Gastroesophageal sphincter (tissue), 4 donors: ENCODE measurements around the gene SLC25A6. TPM values are rescaled to one million over a fixed set of nuclear protein-coding genes. Genes with fewer than 3 reads are reported as not detected.

ENCODE experiments used
- ATAC-seq: fragments of 150-250 bp; one replicate; pipeline ENCODE4 v1.9.1; 2016; ENCODE audit warnings: mild to moderate bottlenecking, moderate library complexity
- H3K27ac ChIP-seq, 4 donors: fragments of 200-600 bp; sonication (generic) in 3 of 4; 1 replicate in 3 of 4; 2 replicates in 1 of 4; pipeline ENCODE4 v1.5.1; 2016 to 2019
- H3K27me3 ChIP-seq: fragments of 200-600 bp; sonication (generic); one replicate; pipeline ENCODE4 v1.5.1; 2019
- H3K36me3 ChIP-seq, 2 donors: fragments of 200-600 bp; sonication (generic); one replicate each; pipeline ENCODE4 v1.5.1; 2019; ENCODE audit warnings: control low read depth in 1 of 2
- H3K4me1 ChIP-seq, 3 donors: fragments of 200-600 bp; sonication (generic); 1 replicate in 2 of 3; 2 replicates in 1 of 3; pipeline ENCODE4 v1.5.1; 2016 to 2019; ENCODE audit warnings: control low read depth in 2 of 3
- H3K4me3 ChIP-seq, 2 donors: fragments of 200-600 bp; sonication (generic); one replicate each; pipeline ENCODE4 v1.5.1; 2019; ENCODE audit warnings: mild to moderate bottlenecking in 1 of 2, moderate library complexity in 1 of 2
- H3K9me3 ChIP-seq, 3 donors: fragments of 200-600 bp; sonication (generic); one replicate each; pipeline ENCODE4 v1.5.1; 2017 to 2019; ENCODE audit warnings: control low read depth in 2 of 3
- CTCF ChIP-seq, 4 experiments: fragments of 200-600 bp in 2 of 4; fragments of 450-650 bp in 2 of 4; sonication (generic) in 1 of 4; IDR thresholded peaks; one replicate each; pipeline ENCODE4 v1.5.1; 2017 to 2019; ENCODE audit warnings: antibody characterized with exemption in 4 of 4, mild to moderate bottlenecking in 2 of 4, moderate library complexity in 2 of 4
- EP300 ChIP-seq: sonication (generic); formaldehyde crosslinking; IDR thresholded peaks from one replicate; pipeline ENCODE4 v1.6.1; 2017; ENCODE audit warnings: antibody characterized with exemption, mild to moderate bottlenecking
- POLR2A ChIP-seq, 2 donors: fragments of 450-650 bp; IDR thresholded peaks; one replicate each; pipeline ENCODE4 v1.6.1; 2017; ENCODE audit warnings: antibody characterized with exemption in 2 of 2, mild to moderate bottlenecking in 2 of 2, moderate library complexity in 1 of 2
- POLR2AphosphoS5 ChIP-seq: sonication (generic); formaldehyde crosslinking; IDR thresholded peaks from one replicate; pipeline ENCODE4 v1.6.1; 2017; ENCODE audit warnings: antibody characterized with exemption
- WGBS, 2 donors: methylation state at CpG; one replicate each; pipeline ENCODE4 v1.1.5; 2018; ENCODE audit warnings: low coverage in 1 of 2; 5-methylcytosine and 5-hydroxymethylcytosine counted together
- total RNA-seq, 4 donors: library from RNA; depleted of rRNA; stranded (reverse); fragments of >200 nt; gene quantifications; one replicate each; pipeline ENCODE4 v1.1.0, GENCODE V29; 2016

SLC25A6 gene
- total RNA-seq, result 100 to 1,000 TPM; 204 to 408 (median 268) TPM

- peak; percentile 97 for ATAC-seq
- Histone ChIP-seq H3K27ac (peak within 1 kb of the TSS; percentile 92 to 100 (median 99)), H3K9me3 (no peaks in the 10 kb centered on the region), H3K27me3 (no peaks in the 10 kb centered on the region), H3K4me1 (peaks cover 3 to 69% (median 36%) of the 10 kb centered on the region in 3 donors), H3K36me3 (peaks cover 0 to 50% of the 10 kb centered on the region in 2 donors), H3K4me3 (peak within 1 kb of the TSS; percentile 77 to 87)
- TF ChIP-seq POLR2AphosphoS5 (peak; percentile 89), CTCF (IDR thresholded peaks at IDR 0.05) (peak in 2 of 4 experiments; percentile 45 to 50), POLR2A (IDR thresholded peaks at IDR 0.05) (peak; percentile 92 to 94), EP300 (no peak)
- WGBS, 2 donors, result no CpG with 5 or more reads among the region's 90 CpGs
Observed at GRCh38 chrX:1391707-1392375, at the start of gene SLC25A6. Gene SLC25A6 (minus strand): TSS chrX:1392113. CDS start chrX:1392009, 104 bp downstream.

GRCh38 chrX:1440506-1440905 is 48.6 kb upstream of the SLC25A6 start:
- H3K4me1 ChIP-seq, result no peaks in the 10 kb centered on the region
- no peaks in the 10 kb centered on the region for H3K9me3 ChIP-seq
- no peak for ATAC-seq
- no peaks in the 10 kb centered on the region for H3K27me3 ChIP-seq
- no peak overlapping the region for H3K27ac ChIP-seq
- peaks cover 0 to 71% of the 10 kb centered on the region in 2 donors for H3K36me3 ChIP-seq
- no peak overlapping the region for H3K4me3 ChIP-seq
- TF ChIP-seq CTCF (IDR thresholded peaks at IDR 0.05) (no peak), EP300 (no peak), POLR2A (IDR thresholded peaks at IDR 0.05) (no peak), POLR2AphosphoS5 (no peak)
- 95 to 98% methylated on average over 6 of the region's 6 CpGs for WGBS, 2 donors

GRCh38 chrX:1435241-1435895 is 43.5 kb upstream of the SLC25A6 start:
- Histone ChIP-seq H3K4me1 (no peaks in the 10 kb centered on the region), H3K9me3 (no peaks in the 10 kb centered on the region), H3K4me3 (no peak overlapping the region), H3K27me3 (no peaks in the 10 kb centered on the region), H3K27ac (no peak overlapping the region), H3K36me3 (peaks cover 0 to 88% of the 10 kb centered on the region in 2 donors)
- TF ChIP-seq POLR2A (IDR thresholded peaks at IDR 0.05), result no peak
- no peak for TF ChIP-seq POLR2AphosphoS5
- TF ChIP-seq EP300, result no peak
- no peak for TF ChIP-seq CTCF (IDR thresholded peaks at IDR 0.05)
- 100% methylated on average over 3 of the region's 20 CpGs; no CpG with 5 or more reads in 1 of the 2 donors for WGBS, 2 donors
- ATAC-seq, result no peak

- no peak for ATAC-seq
- Histone ChIP-seq H3K27ac (no peak overlapping the region), H3K36me3 (peaks cover 0 to 88% of the 10 kb centered on the region in 2 donors), H3K27me3 (no peaks in the 10 kb centered on the region), H3K4me3 (no peak overlapping the region), H3K9me3 (no peaks in the 10 kb centered on the region), H3K4me1 (no peaks in the 10 kb centered on the region)
- 98% methylated on average over 6 of the region's 22 CpGs; no CpG with 5 or more reads in 1 of the 2 donors for WGBS, 2 donors
- TF ChIP-seq POLR2AphosphoS5 (no peak), CTCF (IDR thresholded peaks at IDR 0.05) (no peak), POLR2A (IDR thresholded peaks at IDR 0.05) (no peak), EP300 (no peak)
Observed at GRCh38 chrX:1434871-1435240, 42.9 kb upstream of the SLC25A6 start.
